HEK293 (cell line): ENCODE data around the gene TAPBPL.

Experiments used
- CTCF ChIA-PET: fragments of 350-600 bp; formaldehyde crosslinking; extraction: SDS; loops from one replicate; lab custom pipeline; 2021; ENCODE audit warnings: antibody characterized with exemption; lab: Yijun Ruan, JAX
- POLR2A ChIA-PET: fragments of 300-600 bp; formaldehyde crosslinking; extraction: SDS; loops from one replicate; lab custom pipeline; 2020; ENCODE audit warnings: antibody characterized with exemption, inconsistent platforms; lab: Yijun Ruan, JAX
- H3K27ac ChIP-seq: fragments of 200-500 bp; sonication (Bioruptor generic); 2 replicates; pipeline ENCODE4 v1.5.1; 2014; ENCODE audit warnings: low read depth, low read length, control low read depth, inconsistent platforms; ENCODE audit errors: extremely low read depth
- H3K36me3 ChIP-seq, 2 experiments: fragments of 200-500 bp in 1 of 2; sonication (Bioruptor generic) in 1 of 2; 1 replicate in 1 of 2; 2 replicates in 1 of 2; pipeline ENCODE4 v1.5.1; 2014 to 2017; ENCODE audit warnings: inconsistent platforms in 2 of 2, low read length in 2 of 2; ENCODE audit not compliant: control insufficient read depth in 2 of 2, insufficient read depth in 1 of 2
- H3K4me1 ChIP-seq: fragments of 200-500 bp; sonication (Bioruptor generic); 2 replicates; pipeline ENCODE4 v1.5.1; 2014; ENCODE audit warnings: mild to moderate bottlenecking, low read length, inconsistent platforms; ENCODE audit not compliant: control insufficient read depth, insufficient read depth
- H3K4me3 ChIP-seq: 2 replicates; pipeline ENCODE4 v1.5.1; 2011; ENCODE audit warnings: low read depth, mild to moderate bottlenecking, control low read depth, low read length, moderate library complexity
- H3K9me3 ChIP-seq: fragments of 200-500 bp; sonication (Bioruptor generic); 2 replicates; pipeline ENCODE4 v1.5.1; 2014; ENCODE audit warnings: low read depth, low read length, inconsistent platforms; ENCODE audit not compliant: control insufficient read depth, insufficient read depth
- BCL6B ChIP-seq: fragments of 450-650 bp; formaldehyde crosslinking; IDR thresholded peaks from 2 replicates; pipeline ENCODE4 v1.5.1; 2017; ENCODE audit warnings: missing biosample characterization, missing genetic modification characterization
- CTCF ChIP-seq: fragments of 450-650 bp; formaldehyde crosslinking; IDR thresholded peaks from 2 replicates; pipeline ENCODE4 v1.5.1; 2016; ENCODE audit warnings: missing biosample characterization, missing genetic modification characterization
- GFI1B ChIP-seq: fragments of 450-650 bp; formaldehyde crosslinking; IDR thresholded peaks from 2 replicates; pipeline ENCODE4 v1.5.1; 2016; ENCODE audit warnings: missing biosample characterization, missing genetic modification characterization
- IKZF3 ChIP-seq: fragments of 450-650 bp; IDR thresholded peaks from 2 replicates; pipeline ENCODE4 v1.5.0; 2018; ENCODE audit warnings: missing biosample characterization, mild to moderate bottlenecking, missing genetic modification characterization, moderate library complexity
- MZF1 ChIP-seq: fragments of 450-650 bp; formaldehyde crosslinking; IDR thresholded peaks from 2 replicates; pipeline ENCODE4 v1.5.1; 2017; ENCODE audit warnings: missing biosample characterization, missing genetic modification characterization, borderline replicate concordance
- PATZ1 ChIP-seq: fragments of 450-650 bp; formaldehyde crosslinking; IDR thresholded peaks from 2 replicates; pipeline ENCODE4 v1.5.1; 2016; ENCODE audit warnings: missing biosample characterization, missing genetic modification characterization
- PRDM4 ChIP-seq: fragments of 450-650 bp; formaldehyde crosslinking; IDR thresholded peaks from 2 replicates; pipeline ENCODE4 v1.5.1; 2017; ENCODE audit warnings: missing biosample characterization, missing genetic modification characterization
- RBAK ChIP-seq: fragments of 450-650 bp; formaldehyde crosslinking; IDR thresholded peaks from 2 replicates; pipeline ENCODE4 v1.5.1; 2016; ENCODE audit warnings: missing biosample characterization, missing genetic modification characterization
- REST ChIP-seq: fragments of 450-650 bp; formaldehyde crosslinking; IDR thresholded peaks from 2 replicates; pipeline ENCODE4 v1.5.1; 2016; ENCODE audit warnings: missing biosample characterization, missing genetic modification characterization
- ZBTB8A ChIP-seq: fragments of 450-650 bp; formaldehyde crosslinking; IDR thresholded peaks from 2 replicates; pipeline ENCODE4 v1.5.1; 2016; ENCODE audit warnings: missing biosample characterization, missing genetic modification characterization
- ZNF112 ChIP-seq: fragments of 450-650 bp; formaldehyde crosslinking; IDR thresholded peaks from 2 replicates; pipeline ENCODE4 v1.5.0; 2017; ENCODE audit warnings: missing biosample characterization, missing genetic modification characterization
- ZNF24 ChIP-seq: fragments of 450-650 bp; formaldehyde crosslinking; IDR thresholded peaks from 2 replicates; pipeline ENCODE4 v1.5.1; 2016; ENCODE audit warnings: missing biosample characterization, missing genetic modification characterization
- ZNF518A ChIP-seq: fragments of 450-650 bp; formaldehyde crosslinking; conservative IDR thresholded peaks from 2 replicates; pipeline ENCODE4 v1.5.1; 2016; ENCODE audit warnings: low read depth, missing biosample characterization, missing genetic modification characterization
- ZNF529 ChIP-seq: fragments of 450-650 bp; formaldehyde crosslinking; IDR thresholded peaks from 2 replicates; pipeline ENCODE4 v1.5.1; 2017; ENCODE audit warnings: missing genetic modification characterization, missing biosample characterization; ENCODE audit not compliant: insufficient replicate concordance
- ZNF692 ChIP-seq: fragments of 450-650 bp; formaldehyde crosslinking; IDR thresholded peaks from 2 replicates; pipeline ENCODE4 v1.5.1; 2016; ENCODE audit warnings: missing biosample characterization, missing genetic modification characterization
- ZSCAN30 ChIP-seq: fragments of 450-650 bp; IDR thresholded peaks from 2 replicates; pipeline ENCODE4 v1.5.1; 2018; ENCODE audit warnings: missing biosample characterization, mild to moderate bottlenecking, missing genetic modification characterization, moderate library complexity

TAPBPL gene

GRCh38 chr12:6423267-6424007 lies 28.4 kb upstream of the TAPBPL start:
- Histone ChIP-seq H3K27ac (no peak overlapping the region), H3K4me1 (no peaks in the 10 kb centered on the region), H3K9me3 (no peaks in the 10 kb centered on the region), H3K4me3 (no peak overlapping the region), H3K36me3 (no peaks in the 10 kb centered on the region)
- CTCF ChIA-PET: interaction anchor here (0.5 to 5.6 kb wide), 33 partner anchors 11 to 1522 kb away, joined by 3 to 73 read pairs (median 4); partner anchors contain the start of gene TNFRSF1A
- POLR2A ChIA-PET: interaction anchor here (0.7 to 1.3 kb wide), 4 partner anchors 40 to 97 kb away, joined by 3 to 4 read pairs (median 4); partner anchors contain the start of genes MRPL51 and VAMP1
- no peak for TF ChIP-seq ZNF112 (tag by site-specific recombination)
- no peak for TF ChIP-seq BCL6B (tag by site-specific recombination)
- TF ChIP-seq ZBTB8A (tag by site-specific recombination): peak; percentile 98
- no peak for TF ChIP-seq RBAK (tag by site-specific recombination)
- TF ChIP-seq ZNF692 (tag by site-specific recombination): peak; percentile 81
- TF ChIP-seq REST (tag by site-specific recombination): 0 out of 2 replicates have a peak, but pooled peaks have one; percentile 37
- 0 out of 2 replicates have a peak, but pooled peaks have one; percentile 23 for TF ChIP-seq PATZ1
- peak; percentile 51; the same call in 1 of the 2 replicates for TF ChIP-seq ZNF24
- peak; percentile 54; the same call in 1 of the 2 replicates for TF ChIP-seq IKZF3 (tag by site-specific recombination)
- TF ChIP-seq ZNF529 (tag by site-specific recombination): no peak
- TF ChIP-seq ZSCAN30 (tag by site-specific recombination): peak; percentile 79
- TF ChIP-seq MZF1 (tag by site-specific recombination): no peak
- peak; percentile 82 for TF ChIP-seq CTCF (tag by site-specific recombination)
- TF ChIP-seq ZNF518A (tag by site-specific recombination): no peak
- no peak for TF ChIP-seq GFI1B (tag by site-specific recombination)
- TF ChIP-seq PRDM4: no peak
